Epithelial cell of esophagus (primary cell): ENCODE results near the gene DNMT3A.

Source experiments
- DNase-seq: peaks from one replicate; pipeline ENCODE4 v3.0.0; 2010; ENCODE audit warnings: low read depth
- H3K4me3 ChIP-seq: 2 replicates; pipeline ENCODE4 v1.5.1; 2011; ENCODE audit warnings: mild to moderate bottlenecking, low read length, control low read depth
- TF ChIP-seq, protein P1 (sequence below): IDR thresholded peaks from 2 replicates; pipeline ENCODE4 v1.5.1; 2011; ENCODE audit warnings: low read depth, mild to moderate bottlenecking, low read length, control low read depth, inconsistent platforms; ENCODE audit not compliant: insufficient read depth; ENCODE audit errors: missing control alignments

The DNMT3A gene

GRCh38 chr2:25258847-25259736, 82.6 kb downstream of the DNMT3A start:
- TF ChIP-seq, protein P1, sequence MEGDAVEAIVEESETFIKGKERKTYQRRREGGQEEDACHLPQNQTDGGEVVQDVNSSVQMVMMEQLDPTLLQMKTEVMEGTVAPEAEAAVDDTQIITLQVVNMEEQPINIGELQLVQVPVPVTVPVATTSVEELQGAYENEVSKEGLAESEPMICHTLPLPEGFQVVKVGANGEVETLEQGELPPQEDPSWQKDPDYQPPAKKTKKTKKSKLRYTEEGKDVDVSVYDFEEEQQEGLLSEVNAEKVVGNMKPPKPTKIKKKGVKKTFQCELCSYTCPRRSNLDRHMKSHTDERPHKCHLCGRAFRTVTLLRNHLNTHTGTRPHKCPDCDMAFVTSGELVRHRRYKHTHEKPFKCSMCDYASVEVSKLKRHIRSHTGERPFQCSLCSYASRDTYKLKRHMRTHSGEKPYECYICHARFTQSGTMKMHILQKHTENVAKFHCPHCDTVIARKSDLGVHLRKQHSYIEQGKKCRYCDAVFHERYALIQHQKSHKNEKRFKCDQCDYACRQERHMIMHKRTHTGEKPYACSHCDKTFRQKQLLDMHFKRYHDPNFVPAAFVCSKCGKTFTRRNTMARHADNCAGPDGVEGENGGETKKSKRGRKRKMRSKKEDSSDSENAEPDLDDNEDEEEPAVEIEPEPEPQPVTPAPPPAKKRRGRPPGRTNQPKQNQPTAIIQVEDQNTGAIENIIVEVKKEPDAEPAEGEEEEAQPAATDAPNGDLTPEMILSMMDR, result no peak
- no peak for DNase-seq
- no peak overlapping the region for H3K4me3 ChIP-seq

GRCh38 chr2:25257931-25258846, 83.5 kb downstream of the DNMT3A start:
- TF ChIP-seq, protein P1, result no peak
- no peak for DNase-seq
- no peak overlapping the region for H3K4me3 ChIP-seq

- H3K4me3 ChIP-seq, result no peak overlapping the region
- TF ChIP-seq, protein P1, result no peak
- no peak for DNase-seq
Observed at GRCh38 chr2:25257032-25257552, 84.6 kb downstream of the DNMT3A start.

DNA sequence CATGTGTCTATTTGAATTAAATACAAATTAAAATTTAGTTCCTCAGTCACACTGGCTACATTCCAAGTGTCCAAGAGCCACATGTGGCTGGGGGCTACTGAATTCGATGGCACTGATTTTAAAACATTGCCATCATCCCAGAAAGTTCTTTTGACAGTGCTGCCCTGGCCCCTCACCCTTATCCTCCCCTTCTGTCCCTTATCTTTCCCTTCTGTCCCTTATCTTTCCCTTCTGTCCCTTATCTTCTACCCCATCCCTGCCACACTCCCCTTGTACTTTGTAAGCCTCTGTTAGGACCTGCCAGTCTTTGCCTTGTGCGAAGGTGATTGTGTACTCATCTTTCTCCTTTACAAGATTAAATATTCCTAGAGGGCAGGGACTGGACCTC, 85.2 kb downstream of the DNMT3A start:
- no peak overlapping the region for H3K4me3 ChIP-seq
- TF ChIP-seq, protein P1, result no peak
- no peak for DNase-seq

GRCh38 chr2:25255745-25256487, 85.8 kb downstream of the DNMT3A start:
- TF ChIP-seq, protein P1, result no peak
- DNase-seq, result no peak
- no peak overlapping the region for H3K4me3 ChIP-seq

GRCh38 chr2:25254961-25255360, 86.8 kb downstream of the DNMT3A start:
- no peak for DNase-seq
- TF ChIP-seq, protein P1, result no peak
- no peak overlapping the region for H3K4me3 ChIP-seq
